Activated CD8-positive, alpha-beta memory T cell treated with anti-CD3 and anti-CD28 coated beads, Interleukin-2, amount 50 U/mL, for 24 hours (primary cell): ENCODE measurements around the gene SLC22A12.

ENCODE experiments used
- DNase-seq: peaks from one replicate; pipeline ENCODE4 v3.0.0-alpha.2; 2020; ENCODE audit errors: extremely low read depth

The SLC22A12 gene

DNA sequence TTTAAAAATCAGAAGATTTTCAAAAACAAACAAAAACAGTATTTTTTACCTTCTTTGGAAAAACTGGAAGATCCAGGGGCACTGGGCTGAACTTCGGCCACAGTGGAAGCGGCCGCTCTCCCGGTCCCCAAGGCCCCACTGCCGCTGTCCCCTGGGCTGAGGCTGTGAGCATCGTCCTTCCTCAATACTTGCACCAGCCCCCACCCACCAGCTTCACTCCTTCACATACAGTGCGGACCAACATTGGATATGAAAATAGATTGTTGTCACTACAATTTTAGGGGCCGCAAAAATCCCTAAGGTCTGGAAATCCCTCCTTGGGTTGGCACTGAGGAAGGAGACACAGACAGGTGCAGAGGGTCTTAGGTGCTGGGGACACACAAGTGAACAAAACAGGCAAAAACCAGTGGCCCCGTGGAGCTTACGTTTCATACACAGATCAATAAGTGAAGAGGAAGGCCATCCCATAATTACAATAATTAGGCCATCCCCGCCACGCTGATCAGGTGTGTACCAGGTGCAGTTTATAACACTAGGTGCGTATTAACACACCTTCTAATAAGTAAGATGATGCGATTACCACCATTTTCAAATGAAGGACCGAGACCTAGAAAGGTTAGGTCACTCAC lies 28.2 kb upstream of the SLC22A12 start:
- DNase-seq: no peak

GRCh38 chr11:64563966-64564365 lies 27.1 kb upstream of the SLC22A12 start:
- no peak for DNase-seq

DNA sequence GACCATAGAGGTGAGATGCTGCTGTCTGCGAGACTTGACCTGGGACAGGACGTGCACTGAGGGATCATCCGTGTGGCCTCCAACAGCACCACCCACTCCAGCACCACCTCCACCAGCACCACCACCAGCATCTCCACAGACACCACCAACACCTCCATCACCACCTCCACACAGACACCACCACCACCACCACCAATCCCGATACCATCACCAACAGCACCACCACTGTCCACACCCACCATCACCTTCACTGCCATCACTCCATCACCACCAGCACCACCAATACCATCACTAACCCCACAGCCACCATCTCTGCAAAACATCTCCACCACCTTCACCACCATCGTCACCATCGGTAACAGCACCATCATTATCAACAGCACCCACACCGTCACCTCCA lies 26.6 kb upstream of the SLC22A12 start:
- no peak for DNase-seq

DNA sequence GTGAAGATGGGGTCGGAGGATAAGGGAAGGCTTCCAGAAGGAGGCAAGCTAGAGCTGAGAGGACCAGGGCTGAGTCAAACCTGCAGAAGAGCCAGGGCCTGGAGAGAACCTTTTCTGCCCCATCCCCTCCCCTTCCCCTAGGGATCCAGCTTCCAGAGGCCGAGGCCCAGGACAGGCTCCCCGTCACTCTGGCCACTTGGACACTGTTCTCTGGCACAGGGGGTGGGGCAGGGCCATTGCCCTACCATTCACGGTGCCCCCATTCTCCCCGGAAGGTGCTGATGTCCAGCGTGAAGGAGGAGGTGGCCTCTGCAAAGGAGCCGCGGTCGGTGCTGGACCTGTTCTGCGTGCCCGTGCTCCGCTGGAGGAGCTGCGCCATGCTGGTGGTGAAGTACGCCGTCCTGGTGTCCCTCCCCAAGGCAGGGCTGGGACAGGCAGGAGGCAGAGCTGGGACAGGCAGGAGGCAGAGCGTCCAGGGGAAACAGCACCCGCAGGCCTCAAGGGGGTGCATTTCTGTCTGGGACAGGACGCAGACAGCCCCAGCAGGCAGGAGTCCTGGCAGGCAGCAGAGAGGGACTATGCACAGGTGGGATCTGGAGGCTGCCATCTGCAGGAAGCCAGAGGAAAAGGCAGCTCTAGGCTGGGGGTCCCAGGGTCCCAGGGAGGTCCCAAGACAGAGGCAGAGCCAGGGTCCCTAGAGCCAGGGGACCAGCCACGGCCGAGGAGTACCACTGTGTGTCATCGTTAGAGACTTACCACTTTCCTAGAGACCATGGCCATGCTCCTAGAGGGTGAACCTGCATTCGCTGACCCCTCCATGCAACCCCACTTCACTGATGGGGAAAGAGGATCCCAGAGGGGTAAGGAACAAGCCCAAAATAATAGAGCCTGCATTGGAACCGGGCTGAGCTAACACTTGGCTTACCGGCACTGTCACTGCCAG lies 25.8 kb upstream of the SLC22A12 start:
- DNase-seq: no peak

GRCh38 chr11:64566042-64566914 lies 24.7 kb upstream of the SLC22A12 start:
- no peak for DNase-seq

DNA sequence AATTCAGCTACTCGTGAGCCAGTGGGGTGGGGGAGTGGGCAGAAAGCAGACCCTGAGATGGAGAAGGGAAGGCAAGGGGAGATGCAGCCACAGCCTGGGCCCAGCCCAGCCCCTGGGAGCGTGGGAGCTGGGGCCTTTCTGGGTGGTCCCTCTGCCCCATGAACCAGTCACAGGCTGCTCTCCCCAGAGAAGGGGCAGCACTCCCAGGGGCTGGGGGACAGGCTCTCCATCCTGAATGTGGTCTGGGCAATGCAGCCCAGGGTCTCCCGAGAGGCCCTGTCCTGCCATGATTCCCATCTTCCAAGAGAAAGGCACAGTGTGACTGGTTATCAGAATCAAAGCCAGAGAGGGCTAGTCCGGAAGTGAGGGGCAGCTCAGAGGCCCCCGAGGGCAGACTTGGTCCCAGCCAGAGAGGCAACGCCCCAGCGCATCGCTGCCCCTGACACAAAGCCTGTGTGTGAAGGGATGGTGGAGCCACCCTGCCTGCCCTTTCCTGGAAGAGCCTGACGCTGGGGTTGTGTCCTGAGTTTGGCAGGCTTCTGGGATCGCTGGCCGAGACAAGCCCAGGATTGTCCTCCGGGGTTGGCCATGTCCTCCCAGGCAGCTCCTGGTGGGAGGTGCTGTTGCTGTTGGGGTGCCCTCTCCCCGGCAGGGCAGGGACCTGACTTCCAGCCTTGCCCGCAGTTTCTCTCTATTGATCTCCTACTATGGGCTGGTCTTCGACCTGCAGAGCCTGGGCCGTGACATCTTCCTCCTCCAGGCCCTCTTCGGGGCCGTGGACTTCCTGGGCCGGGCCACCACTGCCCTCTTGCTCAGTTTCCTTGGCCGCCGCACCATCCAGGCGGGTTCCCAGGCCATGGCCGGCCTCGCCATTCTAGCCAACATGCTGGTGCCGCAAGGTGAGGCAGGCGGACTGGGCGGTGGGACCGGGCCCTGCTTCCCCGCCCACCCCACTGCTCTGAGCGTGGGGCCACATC lies 23.8 kb upstream of the SLC22A12 start:
- DNase-seq: no peak

DNA sequence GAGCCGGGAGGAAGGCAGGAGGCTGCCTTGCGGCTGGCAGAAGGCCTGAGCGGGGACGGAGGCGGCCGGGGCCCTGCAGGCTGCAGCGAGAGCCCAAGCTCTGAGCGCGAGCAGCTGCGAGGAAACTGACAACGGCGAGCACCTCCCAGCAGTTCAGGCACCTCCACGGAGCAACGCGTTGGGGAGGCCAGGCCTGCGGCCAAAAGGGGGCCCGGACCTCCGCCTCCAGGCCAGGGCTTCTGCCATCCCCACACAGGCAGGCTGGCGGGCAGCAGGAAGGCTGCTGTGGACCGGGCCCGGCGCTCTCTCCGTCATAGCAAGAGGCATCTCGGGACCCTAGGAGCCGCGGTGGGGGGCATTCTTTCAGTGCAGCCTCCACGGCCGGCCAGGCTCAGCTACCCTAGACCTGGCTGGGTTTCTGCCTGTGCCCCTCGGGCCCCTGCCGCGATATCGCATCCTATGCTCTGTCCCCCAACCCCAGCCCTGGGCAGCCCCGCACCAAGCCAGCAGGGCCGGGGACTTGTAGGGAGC lies 22.9 kb upstream of the SLC22A12 start:
- no peak for DNase-seq

DNA sequence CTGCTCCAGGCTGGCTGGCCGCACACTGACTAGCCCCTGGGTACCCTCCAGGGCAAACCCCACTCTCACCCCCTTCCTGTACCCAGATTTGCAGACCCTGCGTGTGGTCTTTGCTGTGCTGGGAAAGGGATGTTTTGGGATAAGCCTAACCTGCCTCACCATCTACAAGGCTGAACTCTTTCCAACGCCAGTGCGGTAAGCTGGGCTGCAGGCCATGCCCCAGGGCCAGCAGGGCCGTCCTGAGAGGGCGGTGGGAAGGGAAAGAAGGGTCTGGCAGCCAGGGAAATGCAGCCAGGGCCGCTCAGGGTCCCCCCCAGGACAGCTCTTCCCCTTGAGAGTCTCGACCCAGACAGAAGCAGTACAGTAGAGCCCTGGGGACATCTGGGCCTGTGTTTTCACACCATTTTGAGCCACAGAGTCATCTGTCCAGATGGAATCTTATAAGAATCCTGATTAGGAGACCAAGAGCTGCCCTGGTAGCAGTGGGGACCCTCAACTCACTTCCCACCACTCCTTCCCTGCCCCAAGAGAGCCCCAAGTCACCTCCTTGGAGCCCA lies 22.4 kb upstream of the SLC22A12 start:
- DNase-seq: no peak

- DNase-seq: no peak
Measured at GRCh38 chr11:64569300-64569970, 21.6 kb upstream of the SLC22A12 start.

DNA sequence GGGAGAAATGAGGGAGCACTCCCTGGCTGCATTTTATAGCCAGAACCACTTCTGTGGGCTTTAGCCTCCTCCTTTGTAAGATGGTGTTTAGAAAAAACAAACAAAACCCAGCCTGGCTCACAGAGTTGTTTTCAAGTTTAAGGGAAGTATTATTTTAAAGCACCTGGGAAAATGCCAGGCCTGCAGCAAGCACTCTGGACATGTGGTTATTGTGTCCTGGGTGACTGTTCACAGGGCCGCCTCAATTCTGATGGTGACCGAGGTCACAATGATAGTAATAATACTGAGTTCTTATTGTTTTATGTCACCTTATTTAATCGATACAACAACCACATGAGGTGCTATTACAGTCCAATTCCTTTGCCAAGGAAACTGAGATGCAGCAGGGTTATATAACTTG lies 20.7 kb upstream of the SLC22A12 start:
- no peak for DNase-seq

- no peak for DNase-seq
Measured at GRCh38 chr11:64571050-64571409, 20.0 kb upstream of the SLC22A12 start.

DNA sequence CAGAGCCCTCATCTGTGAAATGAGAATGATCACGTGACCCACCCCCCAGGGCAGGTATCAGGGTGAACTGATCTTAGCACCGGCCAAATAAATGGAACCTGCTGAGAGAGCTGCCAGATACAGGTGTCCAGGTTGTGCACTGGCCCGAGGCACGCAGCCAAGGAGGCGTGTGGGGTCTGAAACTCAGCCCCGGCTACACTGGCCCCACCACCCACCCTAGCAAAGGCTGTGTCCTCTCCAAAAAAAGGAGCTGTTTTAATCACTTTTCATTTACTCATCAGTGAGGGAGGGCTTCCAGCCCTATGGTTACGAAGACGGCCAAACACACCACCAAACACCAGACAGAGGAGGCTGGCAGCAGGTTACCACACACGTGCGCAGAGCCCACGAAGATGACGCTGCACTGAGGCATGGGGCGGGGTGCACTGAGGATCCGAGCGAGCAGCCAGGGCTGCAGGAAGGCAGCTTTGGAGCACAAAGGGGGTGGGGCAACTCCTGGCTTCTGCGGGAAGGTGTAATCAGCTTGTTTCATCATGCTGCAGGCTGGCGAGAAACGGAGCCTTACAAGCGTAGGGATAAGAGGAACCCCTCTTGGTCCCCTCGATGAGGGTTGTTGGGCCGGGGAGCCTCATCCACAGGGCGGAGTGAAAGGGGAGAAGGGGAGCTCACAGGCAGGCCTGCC lies 19.5 kb upstream of the SLC22A12 start:
- DNase-seq: no peak

DNA sequence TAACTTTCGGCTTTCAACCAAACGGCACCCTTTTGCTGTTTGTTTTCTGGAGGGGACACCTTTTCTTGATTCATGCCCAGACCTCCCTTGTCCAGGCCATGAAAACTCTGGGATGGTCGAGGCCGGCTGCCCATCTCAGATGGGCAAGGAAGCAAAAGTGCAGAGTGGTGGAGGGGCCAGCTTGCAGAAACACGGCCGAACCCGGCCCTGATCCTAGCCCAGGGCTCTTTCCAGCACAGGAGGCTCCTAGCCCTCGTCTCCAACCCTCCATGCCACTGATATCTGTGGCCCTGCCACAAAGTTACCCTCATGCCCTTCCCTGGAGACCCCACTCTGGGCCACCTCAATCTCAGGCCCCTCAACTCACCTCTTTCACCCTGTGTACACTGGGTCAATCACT lies 18.9 kb upstream of the SLC22A12 start:
- DNase-seq: no peak

GRCh38 chr11:64577202-64577601 lies 13.8 kb upstream of the SLC22A12 start:
- no peak for DNase-seq

- no peak for DNase-seq
Measured at GRCh38 chr11:64580412-64580811, 10.6 kb upstream of the SLC22A12 start.

GRCh38 chr11:64581057-64581523 lies 9.9 kb upstream of the SLC22A12 start:
- DNase-seq: no peak

DNA sequence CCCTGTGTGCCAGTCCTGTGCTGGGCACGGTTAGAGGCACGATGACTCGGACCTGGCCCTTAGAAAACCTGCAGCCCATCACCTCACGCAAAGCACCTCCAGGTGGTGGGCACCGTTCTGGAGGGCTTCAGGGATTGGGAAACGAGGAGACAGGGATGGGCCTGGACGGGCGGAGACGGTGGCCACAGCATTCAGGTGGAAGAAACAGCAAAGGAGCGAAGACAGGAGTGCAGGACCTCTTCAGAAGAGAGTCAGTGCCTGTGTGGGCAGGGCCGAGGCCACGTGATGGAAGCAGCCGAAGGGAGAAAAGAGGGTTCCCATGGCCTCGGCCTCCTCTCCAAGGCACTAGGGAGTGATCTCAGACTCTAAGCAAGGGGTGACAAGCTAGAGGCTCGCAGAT lies 8.1 kb upstream of the SLC22A12 start:
- DNase-seq: no peak

DNA sequence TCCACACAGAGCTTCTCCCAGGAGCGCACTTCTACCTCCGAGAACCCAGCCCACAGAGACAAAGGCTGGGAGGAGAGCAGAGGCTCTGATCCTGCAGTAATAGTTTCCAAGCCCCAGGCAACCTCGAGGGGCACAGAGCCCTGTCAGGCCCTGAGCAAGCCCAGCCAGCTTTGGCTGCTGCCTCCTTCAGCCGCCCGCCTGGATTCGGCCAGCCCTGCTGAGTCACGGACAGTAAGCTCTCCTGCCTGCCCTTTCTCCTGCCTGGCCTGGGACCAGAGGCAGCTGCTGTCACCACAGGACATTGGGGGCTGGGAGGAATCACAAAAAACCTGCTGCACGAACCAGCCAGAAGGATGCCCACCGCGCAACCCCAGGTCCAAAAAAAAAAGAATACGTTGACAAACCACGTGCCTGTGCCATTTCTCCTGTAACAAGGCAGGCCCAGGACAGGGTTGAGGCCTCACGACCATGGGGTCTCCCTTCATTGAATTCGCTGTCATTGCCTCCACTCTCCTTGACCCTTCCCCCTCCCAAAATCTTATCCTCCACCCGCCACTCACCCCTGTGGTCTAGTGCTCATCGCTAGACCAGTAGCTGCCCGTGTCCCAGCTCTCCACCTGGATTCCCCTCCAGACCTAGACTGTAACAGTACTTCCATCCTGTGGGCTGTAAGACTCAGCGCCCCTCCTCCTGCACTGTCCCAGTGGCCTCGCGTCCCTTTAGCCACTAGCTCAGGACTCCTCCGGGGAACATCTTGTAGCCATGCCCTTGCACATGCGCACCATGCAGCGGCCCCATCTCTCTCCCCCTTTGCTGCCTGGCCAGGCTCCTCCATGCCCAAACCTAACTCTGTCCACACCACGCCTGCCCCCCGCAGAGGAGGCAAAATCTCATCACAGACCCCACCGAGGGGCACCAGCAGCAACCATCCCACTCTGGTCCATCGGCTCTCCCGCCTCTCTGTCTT lies 7.4 kb upstream of the SLC22A12 start:
- DNase-seq: no peak
